ENCODE data around the gene CDK6. TPM values are rescaled to one million over a fixed set of nuclear protein-coding genes. Genes with fewer than 3 reads are reported as not detected.
A peak's percentile ranks its signal among the peaks of the same experiment; 100 is the strongest.

CDK6 gene
- total RNA-seq, 1 experiment from 2014 or later, result 10.5 TPM

- H3K4me1 ChIP-seq (ENCODE audit: insufficient read depth, low read length, poor library complexity, severe bottlenecking), result no peaks in the 10 kb centered on the region
- ChIA-PET POLR2A (ENCODE audit: low non-redundant PET) (no interaction called here), CTCF (no interaction called here)
- DNase-seq (ENCODE audit: low spot score), result no peak
- TF ChIP-seq EZH2 (IDR thresholded peaks at IDR 0.05; ENCODE audit: borderline replicate concordance, low read depth, low read length, poor library complexity, severe bottlenecking), result peak; percentile 35
- no peak for TF ChIP-seq CTCF (conservative IDR thresholded peaks at IDR 0.05; ENCODE audit: low read depth, low read length)
- H3K27ac ChIP-seq (ENCODE audit: low read depth, low read length, poor library complexity, severe bottlenecking), result no peak overlapping the region
- BruUV-seq (replicated peaks), result no TSS peak
- peaks cover 99% of the 10 kb centered on the region for H3K27me3 ChIP-seq (replicated peaks; ENCODE audit: insufficient read depth, low read depth, low read length, poor library complexity)
- intact Hi-C loops (cut with micrococcal nuclease; ENCODE audit: unreplicated experiment), result no loop called here
- H3K9me3 ChIP-seq (ENCODE audit: low read depth, low read length, poor library complexity, severe bottlenecking), result no peaks in the 10 kb centered on the region
- no peak overlapping the region for H3K4me3 ChIP-seq (ENCODE audit: low read depth, low read length, poor library complexity, severe bottlenecking)
- no peaks in the 10 kb centered on the region for H3K36me3 ChIP-seq (ENCODE audit: insufficient read depth, low read length, poor library complexity, severe bottlenecking)
Measured at GRCh38 chr7:92849322-92849721, 12.9 kb upstream of the CDK6 start.

GRCh38 chr7:92848851-92849250 is 12.5 kb upstream of the CDK6 start:
- peaks cover 99% of the 10 kb centered on the region for H3K27me3 ChIP-seq (replicated peaks; ENCODE audit: insufficient read depth, low read depth, low read length, poor library complexity)
- no peak overlapping the region for H3K4me3 ChIP-seq (ENCODE audit: low read depth, low read length, poor library complexity, severe bottlenecking)
- BruUV-seq (replicated peaks), result no TSS peak
- no peak for TF ChIP-seq CTCF (conservative IDR thresholded peaks at IDR 0.05; ENCODE audit: low read depth, low read length)
- TF ChIP-seq EZH2 (IDR thresholded peaks at IDR 0.05; ENCODE audit: borderline replicate concordance, low read depth, low read length, poor library complexity, severe bottlenecking), result no peak
- DNase-seq (ENCODE audit: low spot score), result no peak
- intact Hi-C loops (cut with micrococcal nuclease; ENCODE audit: unreplicated experiment), result no loop called here
- ChIA-PET CTCF (no interaction called here), POLR2A (ENCODE audit: low non-redundant PET) (no interaction called here)
- no peak overlapping the region for H3K27ac ChIP-seq (ENCODE audit: low read depth, low read length, poor library complexity, severe bottlenecking)
- no peaks in the 10 kb centered on the region for H3K4me1 ChIP-seq (ENCODE audit: insufficient read depth, low read length, poor library complexity, severe bottlenecking)
- H3K36me3 ChIP-seq (ENCODE audit: insufficient read depth, low read length, poor library complexity, severe bottlenecking), result no peaks in the 10 kb centered on the region
- no peaks in the 10 kb centered on the region for H3K9me3 ChIP-seq (ENCODE audit: low read depth, low read length, poor library complexity, severe bottlenecking)

GRCh38 chr7:92848441-92848840 is 12.1 kb upstream of the CDK6 start:
- no peak for DNase-seq (ENCODE audit: low spot score)
- H3K36me3 ChIP-seq (ENCODE audit: insufficient read depth, low read length, poor library complexity, severe bottlenecking), result no peaks in the 10 kb centered on the region
- no TSS peak for BruUV-seq (replicated peaks)
- H3K4me3 ChIP-seq (ENCODE audit: low read depth, low read length, poor library complexity, severe bottlenecking), result no peak overlapping the region
- peaks cover 96% of the 10 kb centered on the region for H3K27me3 ChIP-seq (replicated peaks; ENCODE audit: insufficient read depth, low read depth, low read length, poor library complexity)
- no peak overlapping the region for H3K27ac ChIP-seq (ENCODE audit: low read depth, low read length, poor library complexity, severe bottlenecking)
- POLR2A ChIA-PET (ENCODE audit: low non-redundant PET), result no interaction called here
- no peaks in the 10 kb centered on the region for H3K4me1 ChIP-seq (ENCODE audit: insufficient read depth, low read length, poor library complexity, severe bottlenecking)
- TF ChIP-seq CTCF (conservative IDR thresholded peaks at IDR 0.05; ENCODE audit: low read depth, low read length) (no peak), EZH2 (IDR thresholded peaks at IDR 0.05; ENCODE audit: borderline replicate concordance, low read depth, low read length, poor library complexity, severe bottlenecking) (no peak)
- CTCF ChIA-PET, result no interaction called here
- no peaks in the 10 kb centered on the region for H3K9me3 ChIP-seq (ENCODE audit: low read depth, low read length, poor library complexity, severe bottlenecking)
- intact Hi-C loops (cut with micrococcal nuclease; ENCODE audit: unreplicated experiment), result no loop called here

Measured in A673 (cell line).